ENCODE measurements around the gene AKAP8.
"Not testable (repeated sequence)": the region's sequence is repeated elsewhere in the genome, so short reads cannot be mapped to it uniquely, and the experiment has no call there.

The AKAP8 gene

GRCh38 chr19:15403151-15403531 lies 23.6 kb upstream of the AKAP8 start:
- no peak for DNase-seq

GRCh38 chr19:15402411-15403150 lies 23.0 kb upstream of the AKAP8 start:
- no peak for DNase-seq

- no peak for DNase-seq
Measured at GRCh38 chr19:15401397-15401710, 21.8 kb upstream of the AKAP8 start.

GRCh38 chr19:15400521-15401396 lies 21.2 kb upstream of the AKAP8 start:
- DNase-seq: no peak

- no peak for DNase-seq
Measured at GRCh38 chr19:15399635-15400034, 20.0 kb upstream of the AKAP8 start.

- no peak for DNase-seq
Measured at GRCh38 chr19:15399234-15399515, 19.6 kb upstream of the AKAP8 start.

- DNase-seq: no peak
Measured at GRCh38 chr19:15398501-15399233, 19.1 kb upstream of the AKAP8 start.

GRCh38 chr19:15397782-15398181 lies 18.2 kb upstream of the AKAP8 start:
- DNase-seq: no peak

- DNase-seq: no peak
Measured at GRCh38 chr19:15397236-15397635, 17.6 kb upstream of the AKAP8 start.

- no peak for DNase-seq
Measured at GRCh38 chr19:15396436-15396835, 16.8 kb upstream of the AKAP8 start.

GRCh38 chr19:15395251-15395650 lies 15.7 kb upstream of the AKAP8 start:
- DNase-seq: not testable (repeated sequence)

GRCh38 chr19:15394426-15394825 lies 14.8 kb upstream of the AKAP8 start:
- no peak for DNase-seq

GRCh38 chr19:15393963-15394362 lies 14.4 kb upstream of the AKAP8 start:
- no peak for DNase-seq

GRCh38 chr19:15390814-15391213 lies 11.2 kb upstream of the AKAP8 start:
- DNase-seq: no peak

GRCh38 chr19:15381864-15382263 lies 2.3 kb upstream of the AKAP8 start:
- DNase-seq: no peak

- DNase-seq: no peak
Measured at GRCh38 chr19:15381429-15381828, 1.8 kb upstream of the AKAP8 start.

GRCh38 chr19:15379999-15380647 lies 536 bp upstream of the AKAP8 start:
- peak; percentile 37 to 64 for DNase-seq

GRCh38 chr19:15378534-15379082 lies 979 bp downstream of the AKAP8 start:
- peak in 1 of 2 experiments; percentile 50 for DNase-seq

GRCh38 chr19:15374796-15375440 lies 4.7 kb downstream of the AKAP8 start:
- no peak for DNase-seq

GRCh38 chr19:15374105-15374651 lies 5.4 kb downstream of the AKAP8 start:
- no peak for DNase-seq

GRCh38 chr19:15373644-15374043 lies 5.9 kb downstream of the AKAP8 start:
- no peak for DNase-seq

- no peak for DNase-seq
Measured at GRCh38 chr19:15372891-15373301, 6.7 kb downstream of the AKAP8 start.

Data from SW 1271 (cell line).